CD4-positive, alpha-beta memory T cell (primary cell): ENCODE data around the gene SAC3D1. TPM values are rescaled to one million over a fixed set of nuclear protein-coding genes. Genes with fewer than 3 reads are reported as not detected.

ENCODE experiments used
- CTCF ChIA-PET: fragments of 350-600 bp; sonication (Branson Sonifier 250); formaldehyde crosslinking; loops from one replicate; lab custom pipeline; 2021; ENCODE audit warnings: inconsistent platforms; ENCODE audit not compliant: partially characterized antibody; lab: Charles Lee
- POLR2A ChIA-PET: fragments of 350-600 bp; sonication (Branson Sonifier 250); formaldehyde crosslinking; loops from one replicate; lab custom pipeline; 2021; ENCODE audit not compliant: partially characterized antibody; lab: Charles Lee
- DNase-seq, 5 donors: peaks; one replicate each; pipeline versions ENCODE4 v3.0.0 to v3.0.0-alpha.2; 2020 to 2022; ENCODE audit warnings: mixed read lengths in 1 of 5
- H3K27ac ChIP-seq: one replicate; pipeline ENCODE4 v1.7.0; 2013; ENCODE audit warnings: low read depth, low read length
- H3K27me3 ChIP-seq: 2 replicates; pipeline ENCODE4 v1.7.0; 2013; ENCODE audit warnings: mild to moderate bottlenecking, low read length, moderate library complexity; ENCODE audit not compliant: insufficient read depth
- H3K36me3 ChIP-seq: 2 replicates; pipeline ENCODE4 v1.7.0; 2013; ENCODE audit warnings: mild to moderate bottlenecking, low read length, moderate library complexity; ENCODE audit not compliant: insufficient read depth
- H3K4me1 ChIP-seq: 2 replicates; pipeline ENCODE4 v1.7.0; 2013; ENCODE audit warnings: mild to moderate bottlenecking, low read length, moderate library complexity; ENCODE audit not compliant: insufficient read depth
- H3K4me3 ChIP-seq, 2 donors: one replicate each; pipeline ENCODE4 v1.7.0; 2013; ENCODE audit warnings: low read length in 2 of 2, mild to moderate bottlenecking in 1 of 2
- H3K9me3 ChIP-seq, 2 donors: one replicate each; pipeline ENCODE4 v1.7.0; 2013; ENCODE audit warnings: low read length in 2 of 2, control low read depth in 1 of 2; ENCODE audit not compliant: control insufficient read depth in 1 of 2
- H3K27ac Mint-ChIP-seq, 7 donors: one replicate each; pipeline ENCODE4 v1.8.0; 2020 to 2021; ENCODE audit warnings: mixed read lengths in 7 of 7, mild to moderate bottlenecking in 6 of 7, inconsistent platforms in 3 of 7, moderate library complexity in 3 of 7
- H3K27me3 Mint-ChIP-seq, 2 donors: one replicate each; pipeline ENCODE4 v1.8.0; 2020 to 2021; ENCODE audit warnings: mixed read lengths in 2 of 2
- H3K36me3 Mint-ChIP-seq, 2 donors: one replicate each; pipeline ENCODE4 v1.8.0; 2020 to 2021; ENCODE audit warnings: mixed read lengths in 2 of 2, inconsistent platforms in 1 of 2, mild to moderate bottlenecking in 1 of 2
- H3K4me1 Mint-ChIP-seq, 4 donors: one replicate each; pipeline ENCODE4 v1.8.0; 2020 to 2021; ENCODE audit warnings: mixed read lengths in 4 of 4, mild to moderate bottlenecking in 1 of 4
- H3K4me3 Mint-ChIP-seq, 8 donors: one replicate each; pipeline ENCODE4 v1.8.0; 2020 to 2021; ENCODE audit warnings: mixed read lengths in 8 of 8, mild to moderate bottlenecking in 7 of 8, moderate library complexity in 6 of 8, inconsistent platforms in 3 of 8
- H3K9me3 Mint-ChIP-seq, 8 donors: one replicate each; pipeline ENCODE4 v1.8.0; 2020 to 2021; ENCODE audit warnings: mixed read lengths in 8 of 8, mild to moderate bottlenecking in 5 of 8, inconsistent platforms in 3 of 8, moderate library complexity in 1 of 8
- intact Hi-C: fragments of 100-400 bp; cut with micrococcal nuclease; formaldehyde crosslinking; loops from one replicate; pipeline ENCODE4 v1.15.1; 2023
- polyA plus RNA-seq, 2 donors: library from polyadenylated mRNA; unstranded; fragments of 300-500 nt; fragmentation: Illumina TruSeq; gene quantifications; one replicate each; pipeline ENCODE4 v1.2.3, GENCODE V29; 2021
- total RNA-seq, 2 experiments: library from RNA; stranded (reverse); gene quantifications; one replicate each; pipeline ENCODE4 v1.2.3, GENCODE V29; 2021

Gene SAC3D1
- total and polyA plus RNA-seq, 4 experiments from 2014 or later: 6.8 to 10.6 (median 10.0) TPM

DNA sequence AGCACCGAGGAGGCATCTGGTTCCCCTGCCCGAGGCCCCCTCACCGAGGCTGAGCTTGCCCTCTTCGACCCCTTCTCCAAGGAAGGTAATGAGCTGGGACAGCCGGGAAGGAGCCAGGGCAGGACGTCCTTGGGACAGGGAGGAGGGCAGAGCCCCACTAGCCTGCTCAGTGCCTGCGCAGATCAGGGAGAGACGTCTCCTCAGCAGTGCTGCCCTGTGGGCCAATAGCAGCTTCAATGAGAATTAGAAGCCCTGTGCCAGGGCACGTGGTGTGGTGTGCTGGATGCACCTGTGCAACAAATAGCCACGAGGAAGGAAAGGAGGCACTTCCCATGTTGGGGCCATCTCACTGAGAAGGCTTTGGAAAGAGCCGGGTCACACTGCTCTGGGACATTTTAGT is 5.4 kb upstream of the SAC3D1 start:
- Mint-ChIP-seq H3K27me3 (no peaks in the 10 kb centered on the region), H3K4me1 (peaks cover 0 to 3% (median 1%) of the 10 kb centered on the region in 4 donors), H3K36me3 (peaks cover 2 to 21% of the 10 kb centered on the region in 2 donors), H3K4me3 (no peak overlapping the region), H3K9me3 (no peaks in the 10 kb centered on the region), H3K27ac (no peak overlapping the region)
- H3K4me1 ChIP-seq: peaks cover 8% of the 10 kb centered on the region
- intact Hi-C loops: no loop called here
- POLR2A ChIA-PET: interaction anchor here (1.0 kb wide), 1 partner anchor 13 kb away, joined by 3 read pairs; no protein-coding TSS in a partner anchor
- CTCF ChIA-PET: interaction anchor here (1.2 kb wide), 1 partner anchor 10 kb away, joined by 3 read pairs; no protein-coding TSS in a partner anchor
- H3K27me3 ChIP-seq: no peaks in the 10 kb centered on the region
- no peak overlapping the region for H3K27ac ChIP-seq
- H3K9me3 ChIP-seq: no peaks in the 10 kb centered on the region
- DNase-seq: no peak
- peaks cover 30% of the 10 kb centered on the region for H3K36me3 ChIP-seq
- no peak overlapping the region for H3K4me3 ChIP-seq

DNA sequence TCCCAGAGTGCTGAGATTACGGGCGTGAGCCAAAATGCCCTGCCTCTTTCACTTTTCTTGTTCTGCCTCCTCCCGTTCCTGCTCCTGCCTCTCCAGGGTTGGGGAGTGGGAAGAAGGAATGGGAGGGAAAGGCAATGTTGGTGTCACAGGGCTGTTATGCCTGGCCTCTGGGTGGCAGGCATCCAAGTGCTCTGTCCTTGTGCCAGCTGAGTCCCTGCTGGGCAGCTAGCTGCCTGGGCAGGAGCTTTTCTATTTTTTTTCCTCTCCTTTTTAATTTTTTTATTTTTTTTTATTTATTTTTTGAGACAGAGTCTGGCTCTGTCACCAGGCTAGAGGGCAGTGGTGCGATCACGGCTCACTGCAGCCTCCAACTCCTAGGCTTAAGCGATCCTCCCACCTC is 4.1 kb upstream of the SAC3D1 start:
- ChIA-PET POLR2A (interaction anchor here (0.6 to 4.8 kb wide), 3 partner anchors 10 to 108 kb away, joined by 3 to 42 read pairs (median 6); partner anchors contain the start of genes ARL2 and SNX15), CTCF (no interaction called here)
- no peaks in the 10 kb centered on the region for H3K27me3 ChIP-seq
- H3K4me3 ChIP-seq: no peak overlapping the region
- no peak overlapping the region for H3K27ac ChIP-seq
- H3K4me1 ChIP-seq: peaks cover 13% of the 10 kb centered on the region
- Mint-ChIP-seq H3K36me3 (peaks cover 2 to 21% of the 10 kb centered on the region in 2 donors), H3K4me3 (no peak overlapping the region), H3K27me3 (no peaks in the 10 kb centered on the region), H3K9me3 (no peaks in the 10 kb centered on the region), H3K27ac (no peak overlapping the region), H3K4me1 (peaks cover 2 to 11% (median 6%) of the 10 kb centered on the region in 4 donors)
- peaks cover 26% of the 10 kb centered on the region for H3K36me3 ChIP-seq
- H3K9me3 ChIP-seq: no peaks in the 10 kb centered on the region
- no peak for DNase-seq
- intact Hi-C loops: no loop called here

DNA sequence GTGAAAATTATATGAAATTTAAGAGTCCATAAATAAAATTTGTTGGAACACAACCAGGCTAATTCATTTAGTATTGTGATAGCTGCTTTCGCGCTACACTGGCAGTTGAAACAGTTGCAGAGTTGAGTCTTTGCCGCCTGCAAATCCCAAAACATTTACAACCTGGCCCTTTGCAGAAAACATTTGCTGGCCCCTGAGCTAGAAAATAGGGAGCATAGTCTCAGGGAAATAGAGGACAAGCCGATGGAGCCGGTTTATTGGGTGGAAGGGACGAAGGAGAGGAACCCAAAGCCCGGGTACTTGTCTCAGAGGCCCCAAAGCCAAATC is 527 bp upstream of the SAC3D1 start:
- Histone ChIP-seq H3K27ac (peak overlapping the region; percentile 61), H3K4me1 (peaks cover 19% of the 10 kb centered on the region), H3K27me3 (no peaks in the 10 kb centered on the region), H3K4me3 (peak overlapping the region; percentile 61 to 64), H3K36me3 (peaks cover 12% of the 10 kb centered on the region), H3K9me3 (no peaks in the 10 kb centered on the region)
- Mint-ChIP-seq H3K27me3 (no peaks in the 10 kb centered on the region), H3K4me3 (peak overlapping the region; percentile 92 to 97 (median 94)), H3K36me3 (peaks cover 2 to 13% of the 10 kb centered on the region in 2 donors), H3K27ac (peak overlapping the region; percentile 87 to 97 (median 95)), H3K9me3 (no peaks in the 10 kb centered on the region), H3K4me1 (peaks cover 5 to 24% (median 14%) of the 10 kb centered on the region in 4 donors)
- no peak for DNase-seq
- ChIA-PET POLR2A (interaction anchor here (0.7 to 4.8 kb wide), 19 partner anchors 13 to 820 kb away, joined by 3 to 42 read pairs (median 7); partner anchors contain the start of genes ARL2, ATG2A, CDCA5 and EHD1), CTCF (interaction anchor here (1.0 to 3.2 kb wide), 6 partner anchors 11 to 45 kb away, joined by 3 to 11 read pairs (median 4); partner anchors contain the start of gene ARL2)
- intact Hi-C loops: loop anchor here (1.0 to 2.0 kb wide), 3 partner anchors 26 to 70 kb away; partner anchors contain the start of genes ARL2, CDCA5, TM7SF2 and ZFPL1

DNA sequence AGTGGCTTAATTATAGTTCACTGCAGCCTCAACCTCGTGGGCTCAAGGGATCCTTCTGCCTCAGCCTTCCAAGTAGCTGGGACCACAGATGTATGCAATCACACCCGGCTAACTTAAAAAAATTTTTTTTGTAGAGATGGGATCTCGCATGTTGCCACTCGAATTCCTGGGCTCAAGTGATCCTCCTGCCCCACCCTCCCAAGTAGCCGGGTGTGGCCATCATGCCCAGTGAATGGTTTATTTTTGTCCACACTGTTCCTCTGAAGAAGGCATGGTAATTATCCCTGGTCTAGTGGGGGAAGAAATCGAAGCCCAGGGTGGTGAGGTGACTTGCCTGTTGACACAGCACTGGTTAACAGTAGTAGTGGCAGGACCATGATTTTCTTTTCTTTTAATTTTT is 1.9 kb downstream of the SAC3D1 start:
- Histone ChIP-seq H3K9me3 (no peaks in the 10 kb centered on the region), H3K27me3 (no peaks in the 10 kb centered on the region), H3K4me1 (peaks cover 37% of the 10 kb centered on the region), H3K27ac (no peak overlapping the region), H3K4me3 (no peak overlapping the region), H3K36me3 (peaks cover 6% of the 10 kb centered on the region)
- H3K4me1 Mint-ChIP-seq: peaks cover 8 to 41% (median 24%) of the 10 kb centered on the region in 4 donors
- H3K4me3 Mint-ChIP-seq: peak overlapping the region in 5 of 8 donors; percentile 82 to 89 (median 86)
- H3K36me3 Mint-ChIP-seq: peaks cover 2 to 11% of the 10 kb centered on the region in 2 donors
- peak overlapping the region in 1 of 7 donors; percentile 54 for H3K27ac Mint-ChIP-seq
- no peaks in the 10 kb centered on the region for H3K9me3 Mint-ChIP-seq
- CTCF ChIA-PET: interaction anchor here (0.9 kb wide), 1 partner anchor 30 kb away, joined by 3 read pairs; no protein-coding TSS in a partner anchor
- POLR2A ChIA-PET: interaction anchor here (1.0 to 3.7 kb wide), 4 partner anchors 17 to 92 kb away, joined by 3 to 21 read pairs (median 10); partner anchors contain the start of genes ARL2, FAU, MRPL49 and SYVN1
- DNase-seq: no peak
- H3K27me3 Mint-ChIP-seq: no peaks in the 10 kb centered on the region
- intact Hi-C loops: no loop called here

DNA sequence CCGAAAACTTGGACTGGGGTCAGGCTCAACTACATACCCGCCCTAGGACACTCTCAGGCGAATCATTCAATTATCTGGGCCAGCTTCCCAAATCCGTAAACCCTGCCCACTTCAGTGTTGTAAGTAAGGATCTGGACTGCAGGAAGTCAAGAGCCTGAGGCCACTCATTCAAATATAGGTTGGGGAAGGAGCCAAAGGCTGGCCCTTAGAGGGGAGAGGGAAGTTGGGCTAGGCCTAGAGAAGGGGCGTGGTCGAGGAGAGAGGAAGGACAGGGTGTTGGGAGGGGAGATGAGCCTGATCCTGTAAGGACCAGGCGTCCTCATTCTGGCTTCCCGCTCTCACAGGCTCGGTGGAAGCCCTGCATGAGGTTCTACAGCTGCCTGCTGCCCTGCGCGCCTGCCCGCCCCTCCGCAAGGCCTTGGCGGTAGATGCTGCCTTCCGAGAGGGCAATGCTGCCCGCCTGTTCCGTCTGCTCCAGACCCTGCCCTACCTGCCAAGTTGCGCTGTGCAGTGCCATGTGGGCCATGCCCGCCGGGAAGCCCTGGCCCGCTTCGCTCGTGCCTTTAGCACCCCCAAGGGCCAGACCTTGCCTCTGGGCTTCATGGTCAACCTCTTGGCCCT is 3.0 kb downstream of the SAC3D1 start:
- H3K4me3 ChIP-seq: no peak overlapping the region
- H3K27me3 Mint-ChIP-seq: no peaks in the 10 kb centered on the region
- ChIA-PET POLR2A (interaction anchor here (3.6 kb wide), 1 partner anchor 91 kb away, joined by 21 read pairs; the partner anchor contains the start of gene SYVN1), CTCF (no interaction called here)
- H3K4me1 ChIP-seq: peaks cover 43% of the 10 kb centered on the region
- H3K36me3 ChIP-seq: peaks cover 6% of the 10 kb centered on the region
- no peak overlapping the region for H3K27ac Mint-ChIP-seq
- peaks cover 8 to 49% (median 30%) of the 10 kb centered on the region in 4 donors for H3K4me1 Mint-ChIP-seq
- H3K9me3 ChIP-seq: no peaks in the 10 kb centered on the region
- peaks cover 0 to 10% of the 10 kb centered on the region in 2 donors for H3K36me3 Mint-ChIP-seq
- H3K27me3 ChIP-seq: no peaks in the 10 kb centered on the region
- intact Hi-C loops: no loop called here
- H3K27ac ChIP-seq: no peak overlapping the region
- no peaks in the 10 kb centered on the region for H3K9me3 Mint-ChIP-seq
- no peak for DNase-seq
- peak overlapping the region in 1 of 8 donors; percentile 45 for H3K4me3 Mint-ChIP-seq

DNA sequence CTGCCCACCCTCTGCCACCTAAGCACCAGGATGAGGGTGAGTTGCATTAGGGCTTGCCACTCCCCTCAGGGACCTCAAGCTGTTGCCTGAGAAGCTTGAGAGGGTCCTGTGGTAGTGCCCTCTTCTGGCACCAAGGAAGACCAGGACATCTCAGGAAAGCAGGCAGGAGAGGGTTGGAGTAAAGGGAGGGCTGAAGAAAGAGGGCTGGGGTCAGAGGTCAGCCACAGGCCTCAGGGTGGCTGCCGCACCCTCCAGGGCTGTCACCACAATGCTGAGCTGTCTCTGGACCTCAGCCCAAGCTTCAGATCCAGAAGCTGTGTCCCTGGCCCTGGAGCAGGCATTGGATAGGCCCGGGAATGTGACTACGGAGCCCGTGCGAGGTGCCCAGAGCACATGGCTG is 4.1 kb downstream of the SAC3D1 start:
- H3K27me3 ChIP-seq: no peaks in the 10 kb centered on the region
- no peaks in the 10 kb centered on the region for H3K27me3 Mint-ChIP-seq
- H3K36me3 ChIP-seq: peaks cover 6% of the 10 kb centered on the region
- H3K9me3 Mint-ChIP-seq: no peaks in the 10 kb centered on the region
- peaks cover 40% of the 10 kb centered on the region for H3K4me1 ChIP-seq
- CTCF ChIA-PET: interaction anchor here (0.8 to 1.3 kb wide), 3 partner anchors 9 to 33 kb away, joined by 3 to 4 read pairs (median 3); no protein-coding TSS in a partner anchor
- H3K9me3 ChIP-seq: no peaks in the 10 kb centered on the region
- peaks cover 0 to 10% of the 10 kb centered on the region in 2 donors for H3K36me3 Mint-ChIP-seq
- intact Hi-C loops: no loop called here
- H3K4me3 Mint-ChIP-seq: no peak overlapping the region
- H3K4me1 Mint-ChIP-seq: peaks cover 8 to 49% (median 30%) of the 10 kb centered on the region in 4 donors
- no peak overlapping the region for H3K4me3 ChIP-seq
- POLR2A ChIA-PET: no interaction called here
- peak overlapping the region in 1 of 7 donors; percentile 15 for H3K27ac Mint-ChIP-seq
- no peak for DNase-seq
- H3K27ac ChIP-seq: no peak overlapping the region

DNA sequence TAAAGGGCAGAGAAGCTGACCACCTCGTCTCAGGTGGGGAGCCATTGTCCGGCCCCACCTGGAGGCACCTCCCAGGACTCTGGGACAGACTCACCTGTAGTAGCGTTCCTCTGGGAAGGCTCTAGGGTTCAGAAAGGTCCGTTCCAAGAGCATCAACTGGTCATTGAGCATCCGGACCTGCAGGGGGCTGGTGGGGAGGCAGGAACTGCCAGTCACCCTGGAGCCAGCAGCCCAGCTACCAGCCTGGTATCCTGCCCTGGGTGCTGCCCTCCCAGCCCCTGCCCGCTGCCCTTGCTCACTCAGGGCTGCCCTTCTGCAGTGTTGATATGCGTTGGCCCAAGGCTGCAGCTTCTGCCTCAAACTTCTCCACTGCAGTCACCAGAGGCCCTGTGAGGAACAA is 4.7 kb downstream of the SAC3D1 start:
- Mint-ChIP-seq H3K27ac (no peak overlapping the region), H3K27me3 (no peaks in the 10 kb centered on the region), H3K4me3 (peak overlapping the region in 1 of 8 donors; percentile 46), H3K4me1 (peaks cover 7 to 44% (median 28%) of the 10 kb centered on the region in 4 donors), H3K36me3 (peaks cover 0 to 8% of the 10 kb centered on the region in 2 donors), H3K9me3 (no peaks in the 10 kb centered on the region)
- POLR2A ChIA-PET: interaction anchor here (0.6 to 1.1 kb wide), 2 partner anchors 72 to 618 kb away, joined by 3 read pairs; partner anchors contain the start of gene ZNHIT2
- H3K4me3 ChIP-seq: no peak overlapping the region
- intact Hi-C loops: no loop called here
- peaks cover 6% of the 10 kb centered on the region for H3K36me3 ChIP-seq
- H3K27ac ChIP-seq: no peak overlapping the region
- no peaks in the 10 kb centered on the region for H3K27me3 ChIP-seq
- H3K4me1 ChIP-seq: peaks cover 33% of the 10 kb centered on the region
- CTCF ChIA-PET: interaction anchor here (0.8 to 1.3 kb wide), 3 partner anchors 10 to 33 kb away, joined by 3 to 4 read pairs (median 3); no protein-coding TSS in a partner anchor
- no peak for DNase-seq
- no peaks in the 10 kb centered on the region for H3K9me3 ChIP-seq
